Caco-2 (cell line): ENCODE results near the gene INHBB. TPM values are rescaled to one million over a fixed set of nuclear protein-coding genes. Genes with fewer than 3 reads are reported as not detected.

Source experiments
- BruUV-seq: library from RNA; stranded (reverse); fragments of 400-500 nt; replicated peaks from 2 replicates; lab custom pipeline; 2021; lab: Mats Ljungman, UMichigan
- CTCF ChIA-PET: fragments of 300-600 bp; sonication (Branson Sonifier 250); formaldehyde crosslinking; loops from one replicate; lab custom pipeline; 2022; ENCODE audit warnings: antibody characterized with exemption; lab: Charles Lee
- POLR2A ChIA-PET: fragments of 300-600 bp; sonication (Branson Sonifier 250); formaldehyde crosslinking; loops from one replicate; lab custom pipeline; 2022; ENCODE audit warnings: antibody characterized with exemption; lab: Charles Lee
- DNase-seq, 2 experiments: peaks; one replicate each; pipeline versions ENCODE4 v3.0.0 to v3.0.0-alpha.2; 2020 to 2022
- H3K27me3 ChIP-seq: replicated peaks from 2 replicates; pipeline ENCODE4 v1.6.0; 2011; ENCODE audit warnings: low read length; ENCODE audit not compliant: control insufficient read depth, insufficient read depth
- H3K36me3 ChIP-seq: 2 replicates; pipeline ENCODE4 v1.5.1; 2011; ENCODE audit warnings: low read length; ENCODE audit not compliant: control insufficient read depth, insufficient read depth
- H3K4me1 ChIP-seq: fragments of 250-450 bp; sonication (Bioruptor Pico); 2 replicates; pipeline ENCODE4 v1.5.1; 2020; ENCODE audit warnings: mild to moderate bottlenecking
- H3K4me3 ChIP-seq: 2 replicates; pipeline ENCODE4 v1.5.1; 2011; ENCODE audit warnings: low read depth, mild to moderate bottlenecking, control low read depth, low read length
- H3K9me3 ChIP-seq: fragments of 250-450 bp; sonication (Bioruptor Pico); 2 replicates; pipeline ENCODE4 v1.5.1; 2020; ENCODE audit warnings: mild to moderate bottlenecking, moderate library complexity
- H3K27ac Mint-ChIP-seq: one replicate; pipeline ENCODE4 v1.8.0; 2022; ENCODE audit warnings: mixed read lengths; ENCODE audit not compliant: unreplicated experiment
- H3K27me3 Mint-ChIP-seq: one replicate; pipeline ENCODE4 v1.8.0; 2022; ENCODE audit warnings: mixed read lengths; ENCODE audit not compliant: insufficient read depth, unreplicated experiment
- H3K36me3 Mint-ChIP-seq: one replicate; pipeline ENCODE4 v1.8.0; 2022; ENCODE audit warnings: mild to moderate bottlenecking, mixed read lengths; ENCODE audit not compliant: insufficient read depth, unreplicated experiment
- H3K4me1 Mint-ChIP-seq: one replicate; pipeline ENCODE4 v1.8.0; 2022; ENCODE audit warnings: low read depth, mixed read lengths; ENCODE audit not compliant: unreplicated experiment
- H3K4me3 Mint-ChIP-seq: one replicate; pipeline ENCODE4 v1.8.0; 2022; ENCODE audit warnings: mild to moderate bottlenecking, moderate library complexity, mixed read lengths; ENCODE audit not compliant: unreplicated experiment
- H3K9me3 Mint-ChIP-seq: one replicate; pipeline ENCODE4 v1.8.0; 2022; ENCODE audit warnings: mixed read lengths; ENCODE audit not compliant: unreplicated experiment
- intact Hi-C: fragments of 100-400 bp; cut with micrococcal nuclease; formaldehyde crosslinking; loops from one replicate; pipeline ENCODE4 v1.10.0; 2022; ENCODE audit not compliant: unreplicated experiment
- total RNA-seq: library from RNA; stranded (reverse); gene quantifications from 2 replicates; pipeline ENCODE4 v1.2.3, GENCODE V29; 2022
- TF ChIP-seq, protein P1 (sequence below), 2 experiments: fragments of 200-600 bp in 1 of 2; IDR thresholded peaks; 1 replicate in 1 of 2; 2 replicates in 1 of 2; pipeline versions ENCODE4 v1.5.1 to v1.8.0; 2011 to 2022; ENCODE audit warnings: antibody characterized with exemption in 1 of 2, control low read depth in 1 of 2, inconsistent platforms in 1 of 2, low read depth in 1 of 2, low read length in 1 of 2, mild to moderate bottlenecking in 1 of 2, moderate library complexity in 1 of 2; ENCODE audit not compliant: insufficient read depth in 1 of 2, severe bottlenecking in 1 of 2, unreplicated experiment in 1 of 2

Gene INHBB
- total RNA-seq, 1 experiment from 2014 or later = 28.9 TPM

DNA sequence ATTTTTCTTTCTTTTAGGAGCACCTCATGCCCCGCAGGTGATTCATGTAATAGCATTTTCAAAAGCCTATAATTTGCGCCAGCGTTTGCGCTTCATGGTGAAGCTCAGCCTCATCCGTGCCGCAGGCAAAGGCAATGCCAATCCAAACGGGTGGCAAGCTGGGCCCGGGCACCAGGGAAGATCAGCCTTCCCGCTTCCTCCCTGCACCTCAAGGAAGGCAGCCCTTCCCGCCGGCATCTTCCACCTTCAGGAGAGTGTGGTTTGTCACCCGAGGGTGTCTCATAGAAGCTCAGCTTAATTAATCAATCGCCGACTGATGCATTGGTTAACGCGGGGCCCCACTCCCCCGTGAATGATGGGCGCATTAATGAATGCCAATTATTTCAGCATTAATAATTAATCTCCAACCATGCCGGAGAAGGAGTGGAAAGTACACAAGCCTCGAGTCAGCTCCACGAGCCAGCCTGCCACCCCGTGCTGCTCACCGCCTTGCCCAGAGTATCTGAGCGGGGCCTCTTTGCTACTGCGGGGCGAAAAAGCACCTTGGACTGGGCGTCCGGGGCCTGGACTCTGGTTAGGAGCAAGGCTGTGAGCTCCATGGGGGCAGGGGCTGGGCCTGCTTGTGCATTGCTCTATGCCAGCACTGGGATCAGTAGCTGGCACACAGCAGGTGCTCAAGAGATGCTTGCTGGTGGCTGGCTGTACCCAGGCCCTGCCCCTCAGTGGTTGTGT lies 13.0 kb downstream of the INHBB start:
- Mint-ChIP-seq H3K36me3 (peaks cover 5% of the 10 kb centered on the region), H3K9me3 (no peaks in the 10 kb centered on the region), H3K27ac (no peak overlapping the region), H3K4me3 (no peak overlapping the region), H3K27me3 (no peaks in the 10 kb centered on the region), H3K4me1 (no peaks in the 10 kb centered on the region)
- Histone ChIP-seq H3K36me3 (no peaks in the 10 kb centered on the region), H3K27me3 (no peaks in the 10 kb centered on the region), H3K9me3 (no peaks in the 10 kb centered on the region), H3K4me1 (no peaks in the 10 kb centered on the region), H3K4me3 (no peak overlapping the region)
- DNase-seq = no peak
- CTCF ChIA-PET = interaction anchor here (0.6 kb wide), 1 partner anchor 13 kb away, joined by 5 read pairs; no protein-coding TSS in a partner anchor
- POLR2A ChIA-PET = no interaction called here
- BruUV-seq = no TSS peak
- intact Hi-C loops = no loop called here
- TF ChIP-seq, protein P1, sequence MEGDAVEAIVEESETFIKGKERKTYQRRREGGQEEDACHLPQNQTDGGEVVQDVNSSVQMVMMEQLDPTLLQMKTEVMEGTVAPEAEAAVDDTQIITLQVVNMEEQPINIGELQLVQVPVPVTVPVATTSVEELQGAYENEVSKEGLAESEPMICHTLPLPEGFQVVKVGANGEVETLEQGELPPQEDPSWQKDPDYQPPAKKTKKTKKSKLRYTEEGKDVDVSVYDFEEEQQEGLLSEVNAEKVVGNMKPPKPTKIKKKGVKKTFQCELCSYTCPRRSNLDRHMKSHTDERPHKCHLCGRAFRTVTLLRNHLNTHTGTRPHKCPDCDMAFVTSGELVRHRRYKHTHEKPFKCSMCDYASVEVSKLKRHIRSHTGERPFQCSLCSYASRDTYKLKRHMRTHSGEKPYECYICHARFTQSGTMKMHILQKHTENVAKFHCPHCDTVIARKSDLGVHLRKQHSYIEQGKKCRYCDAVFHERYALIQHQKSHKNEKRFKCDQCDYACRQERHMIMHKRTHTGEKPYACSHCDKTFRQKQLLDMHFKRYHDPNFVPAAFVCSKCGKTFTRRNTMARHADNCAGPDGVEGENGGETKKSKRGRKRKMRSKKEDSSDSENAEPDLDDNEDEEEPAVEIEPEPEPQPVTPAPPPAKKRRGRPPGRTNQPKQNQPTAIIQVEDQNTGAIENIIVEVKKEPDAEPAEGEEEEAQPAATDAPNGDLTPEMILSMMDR (IDR thresholded peaks at IDR 0.05; ENCODE audit: insufficient read depth in 1 of 2, low read depth in 1 of 2, low read length in 1 of 2, severe bottlenecking in 1 of 2, unreplicated experiment in 1 of 2) = no peak

- TF ChIP-seq, protein P1 (IDR thresholded peaks at IDR 0.05; ENCODE audit: insufficient read depth in 1 of 2, low read depth in 1 of 2, low read length in 1 of 2, severe bottlenecking in 1 of 2, unreplicated experiment in 1 of 2) = no peak
- no peak overlapping the region for H3K4me3 Mint-ChIP-seq
- H3K36me3 Mint-ChIP-seq = no peaks in the 10 kb centered on the region
- intact Hi-C loops = no loop called here
- CTCF ChIA-PET = no interaction called here
- H3K9me3 Mint-ChIP-seq = no peaks in the 10 kb centered on the region
- Histone ChIP-seq H3K4me1 (no peaks in the 10 kb centered on the region), H3K36me3 (no peaks in the 10 kb centered on the region), H3K27me3 (no peaks in the 10 kb centered on the region), H3K9me3 (no peaks in the 10 kb centered on the region), H3K4me3 (no peak overlapping the region)
- H3K27me3 Mint-ChIP-seq = no peaks in the 10 kb centered on the region
- no peaks in the 10 kb centered on the region for H3K4me1 Mint-ChIP-seq
- no TSS peak for BruUV-seq
- DNase-seq = no peak
- H3K27ac Mint-ChIP-seq = no peak overlapping the region
- POLR2A ChIA-PET = no interaction called here
These were observed 14.4 kb downstream of the INHBB start for GRCh38 chr2:120360307-120360855.

- no peaks in the 10 kb centered on the region for H3K27me3 Mint-ChIP-seq
These were observed 17.0 kb downstream of the INHBB start for GRCh38 chr2:120362926-120363325.

More at GRCh38 chr2:120362926-120363325, 17.0 kb downstream of the INHBB start:
- no TSS peak for BruUV-seq
- H3K4me1 ChIP-seq = no peaks in the 10 kb centered on the region
- Mint-ChIP-seq H3K27ac (no peak overlapping the region), H3K9me3 (no peaks in the 10 kb centered on the region), H3K4me1 (no peaks in the 10 kb centered on the region), H3K4me3 (no peak overlapping the region), H3K36me3 (no peaks in the 10 kb centered on the region)
- H3K4me3 ChIP-seq = no peak overlapping the region
- no peaks in the 10 kb centered on the region for H3K36me3 ChIP-seq
- DNase-seq = no peak
- ChIA-PET CTCF (no interaction called here), POLR2A (no interaction called here)
- no peaks in the 10 kb centered on the region for H3K27me3 ChIP-seq
- no peaks in the 10 kb centered on the region for H3K9me3 ChIP-seq
- intact Hi-C loops = no loop called here
- TF ChIP-seq, protein P1 (IDR thresholded peaks at IDR 0.05; ENCODE audit: insufficient read depth in 1 of 2, low read depth in 1 of 2, low read length in 1 of 2, severe bottlenecking in 1 of 2, unreplicated experiment in 1 of 2) = no peak
